HEK293 (cell line): Measurements from ENCODE around the gene MERTK.
A peak's percentile ranks its signal among the peaks of the same experiment; 100 is the strongest.

Source experiments
- AEBP2 ChIP-seq: fragments of 450-650 bp; formaldehyde crosslinking; IDR thresholded peaks from 2 replicates; pipeline ENCODE4 v1.5.1; 2016; ENCODE audit warnings: missing biosample characterization, missing genetic modification characterization, borderline replicate concordance
- BCL11A ChIP-seq: fragments of 450-650 bp; formaldehyde crosslinking; IDR thresholded peaks from 2 replicates; pipeline ENCODE4 v1.5.1; 2016; ENCODE audit warnings: low read depth, missing biosample characterization, missing genetic modification characterization
- EGR2 ChIP-seq: fragments of 450-650 bp; formaldehyde crosslinking; IDR thresholded peaks from 2 replicates; pipeline ENCODE4 v1.5.1; 2016; ENCODE audit warnings: low read depth, missing biosample characterization, missing genetic modification characterization
- HOXA7 ChIP-seq: sonication (generic); formaldehyde crosslinking; IDR thresholded peaks from 2 replicates; pipeline ENCODE4 v1.8.1; 2022; ENCODE audit warnings: missing genetic modification reagents, borderline replicate concordance
- HOXD13 ChIP-seq: sonication (generic); formaldehyde crosslinking; IDR thresholded peaks from 2 replicates; pipeline ENCODE4 v1.8.0; 2022; ENCODE audit warnings: missing genetic modification reagents, borderline replicate concordance
- KLF10 ChIP-seq: fragments of 450-650 bp; IDR thresholded peaks from 2 replicates; pipeline ENCODE4 v1.5.1; 2018; ENCODE audit warnings: missing biosample characterization, mild to moderate bottlenecking, missing genetic modification characterization
- OVOL3 ChIP-seq: fragments of 450-650 bp; formaldehyde crosslinking; IDR thresholded peaks from 2 replicates; pipeline ENCODE4 v1.5.1; 2016; ENCODE audit warnings: missing biosample characterization, missing genetic modification characterization
- PRDM2 ChIP-seq: fragments of 450-650 bp; formaldehyde crosslinking; IDR thresholded peaks from 2 replicates; pipeline ENCODE4 v1.5.1; 2016; ENCODE audit warnings: missing biosample characterization, missing genetic modification characterization, borderline replicate concordance
- SCRT2 ChIP-seq: fragments of 450-650 bp; formaldehyde crosslinking; IDR thresholded peaks from 2 replicates; pipeline ENCODE4 v1.5.1; 2016; ENCODE audit warnings: missing biosample characterization, missing genetic modification characterization
- TRIM28 ChIP-seq: IDR thresholded peaks from 2 replicates; pipeline ENCODE4 v1.6.1; 2011; ENCODE audit warnings: low read length, control low read depth, borderline replicate concordance
- ZNF10 ChIP-seq: fragments of 450-650 bp; formaldehyde crosslinking; IDR thresholded peaks from 2 replicates; pipeline ENCODE4 v1.5.1; 2017; ENCODE audit warnings: missing biosample characterization, missing genetic modification characterization
- ZNF2 ChIP-seq: fragments of 450-650 bp; formaldehyde crosslinking; IDR thresholded peaks from 2 replicates; pipeline ENCODE4 v1.5.1; 2016; ENCODE audit warnings: missing biosample characterization, missing genetic modification characterization
- ZNF24 ChIP-seq: fragments of 450-650 bp; formaldehyde crosslinking; IDR thresholded peaks from 2 replicates; pipeline ENCODE4 v1.5.1; 2016; ENCODE audit warnings: missing biosample characterization, missing genetic modification characterization
- ZNF530 ChIP-seq: fragments of 450-650 bp; formaldehyde crosslinking; IDR thresholded peaks from 2 replicates; pipeline ENCODE4 v1.5.1; 2016; ENCODE audit warnings: low read depth, missing biosample characterization, missing genetic modification characterization
- ZNF544 ChIP-seq: fragments of 450-650 bp; formaldehyde crosslinking; IDR thresholded peaks from 2 replicates; pipeline ENCODE4 v1.5.0; 2017; ENCODE audit warnings: missing biosample characterization, missing genetic modification characterization
- ZNF560 ChIP-seq: fragments of 450-650 bp; formaldehyde crosslinking; IDR thresholded peaks from 2 replicates; pipeline ENCODE4 v1.5.1; 2017; ENCODE audit warnings: missing biosample characterization, missing genetic modification characterization, borderline replicate concordance
- ZNF670 ChIP-seq: fragments of 450-650 bp; formaldehyde crosslinking; IDR thresholded peaks from 2 replicates; pipeline ENCODE4 v1.5.1; 2016; ENCODE audit warnings: missing biosample characterization, missing genetic modification characterization, low read depth
- ZNF704 ChIP-seq: fragments of 450-650 bp; formaldehyde crosslinking; IDR thresholded peaks from 2 replicates; pipeline ENCODE4 v1.5.1; 2016; ENCODE audit warnings: missing biosample characterization, missing genetic modification characterization
- ZNF791 ChIP-seq: fragments of 450-650 bp; formaldehyde crosslinking; IDR thresholded peaks from 2 replicates; pipeline ENCODE4 v1.5.1; 2016; ENCODE audit warnings: missing biosample characterization, missing genetic modification characterization
- ZNF830 ChIP-seq: fragments of 450-650 bp; IDR thresholded peaks from 2 replicates; pipeline ENCODE4 v1.5.0; 2018; ENCODE audit warnings: missing biosample characterization, missing genetic modification characterization, low read depth, mild to moderate bottlenecking, moderate library complexity
- TF ChIP-seq, protein P1 (sequence below): fragments of 450-650 bp; formaldehyde crosslinking; IDR thresholded peaks from 2 replicates; pipeline ENCODE4 v1.5.1; 2016; ENCODE audit warnings: missing biosample characterization, missing genetic modification characterization, low read depth
- TF ChIP-seq, protein P2 (sequence below): fragments of 450-650 bp; formaldehyde crosslinking; conservative IDR thresholded peaks from 2 replicates; pipeline ENCODE4 v1.5.1; 2016; ENCODE audit warnings: low read depth, missing biosample characterization, missing genetic modification characterization
- TF ChIP-seq, protein P3 (sequence below): fragments of 450-650 bp; formaldehyde crosslinking; IDR thresholded peaks from 2 replicates; pipeline ENCODE4 v1.5.1; 2016; ENCODE audit warnings: missing biosample characterization, missing genetic modification characterization

The MERTK gene

GRCh38 chr2:111897924-111898702 is at the start of gene MERTK (continued):
- TF ChIP-seq SCRT2 (tag by site-specific recombination) = no peak
- TF ChIP-seq, protein P1, sequence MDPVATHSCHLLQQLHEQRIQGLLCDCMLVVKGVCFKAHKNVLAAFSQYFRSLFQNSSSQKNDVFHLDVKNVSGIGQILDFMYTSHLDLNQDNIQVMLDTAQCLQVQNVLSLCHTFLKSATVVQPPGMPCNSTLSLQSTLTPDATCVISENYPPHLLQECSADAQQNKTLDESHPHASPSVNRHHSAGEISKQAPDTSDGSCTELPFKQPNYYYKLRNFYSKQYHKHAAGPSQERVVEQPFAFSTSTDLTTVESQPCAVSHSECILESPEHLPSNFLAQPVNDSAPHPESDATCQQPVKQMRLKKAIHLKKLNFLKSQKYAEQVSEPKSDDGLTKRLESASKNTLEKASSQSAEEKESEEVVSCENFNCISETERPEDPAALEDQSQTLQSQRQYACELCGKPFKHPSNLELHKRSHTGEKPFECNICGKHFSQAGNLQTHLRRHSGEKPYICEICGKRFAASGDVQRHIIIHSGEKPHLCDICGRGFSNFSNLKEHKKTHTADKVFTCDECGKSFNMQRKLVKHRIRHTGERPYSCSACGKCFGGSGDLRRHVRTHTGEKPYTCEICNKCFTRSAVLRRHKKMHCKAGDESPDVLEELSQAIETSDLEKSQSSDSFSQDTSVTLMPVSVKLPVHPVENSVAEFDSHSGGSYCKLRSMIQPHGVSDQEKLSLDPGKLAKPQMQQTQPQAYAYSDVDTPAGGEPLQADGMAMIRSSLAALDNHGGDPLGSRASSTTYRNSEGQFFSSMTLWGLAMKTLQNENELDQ (tag by site-specific recombination) = no peak
- no peak for TF ChIP-seq ZNF544 (tag by site-specific recombination)
- no peak for TF ChIP-seq ZNF830
- TF ChIP-seq, protein P2, sequence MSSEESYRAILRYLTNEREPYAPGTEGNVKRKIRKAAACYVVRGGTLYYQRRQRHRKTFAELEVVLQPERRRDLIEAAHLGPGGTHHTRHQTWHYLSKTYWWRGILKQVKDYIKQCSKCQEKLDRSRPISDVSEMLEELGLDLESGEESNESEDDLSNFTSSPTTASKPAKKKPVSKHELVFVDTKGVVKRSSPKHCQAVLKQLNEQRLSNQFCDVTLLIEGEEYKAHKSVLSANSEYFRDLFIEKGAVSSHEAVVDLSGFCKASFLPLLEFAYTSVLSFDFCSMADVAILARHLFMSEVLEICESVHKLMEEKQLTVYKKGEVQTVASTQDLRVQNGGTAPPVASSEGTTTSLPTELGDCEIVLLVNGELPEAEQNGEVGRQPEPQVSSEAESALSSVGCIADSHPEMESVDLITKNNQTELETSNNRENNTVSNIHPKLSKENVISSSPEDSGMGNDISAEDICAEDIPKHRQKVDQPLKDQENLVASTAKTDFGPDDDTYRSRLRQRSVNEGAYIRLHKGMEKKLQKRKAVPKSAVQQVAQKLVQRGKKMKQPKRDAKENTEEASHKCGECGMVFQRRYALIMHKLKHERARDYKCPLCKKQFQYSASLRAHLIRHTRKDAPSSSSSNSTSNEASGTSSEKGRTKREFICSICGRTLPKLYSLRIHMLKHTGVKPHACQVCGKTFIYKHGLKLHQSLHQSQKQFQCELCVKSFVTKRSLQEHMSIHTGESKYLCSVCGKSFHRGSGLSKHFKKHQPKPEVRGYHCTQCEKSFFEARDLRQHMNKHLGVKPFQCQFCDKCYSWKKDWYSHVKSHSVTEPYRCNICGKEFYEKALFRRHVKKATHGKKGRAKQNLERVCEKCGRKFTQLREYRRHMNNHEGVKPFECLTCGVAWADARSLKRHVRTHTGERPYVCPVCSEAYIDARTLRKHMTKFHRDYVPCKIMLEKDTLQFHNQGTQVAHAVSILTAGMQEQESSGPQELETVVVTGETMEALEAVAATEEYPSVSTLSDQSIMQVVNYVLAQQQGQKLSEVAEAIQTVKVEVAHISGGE (tag by site-specific recombination) = peak; percentile 86
- no peak for TF ChIP-seq ZNF10 (tag by site-specific recombination)
- TF ChIP-seq ZNF560 (tag by site-specific recombination) = no peak
- no peak for TF ChIP-seq ZNF791 (tag by site-specific recombination)
- TF ChIP-seq ZNF2 = no peak
- peak; percentile 55; the same call in 1 of the 2 replicates for TF ChIP-seq KLF10 (tag by site-specific recombination)
- TF ChIP-seq, protein P3, sequence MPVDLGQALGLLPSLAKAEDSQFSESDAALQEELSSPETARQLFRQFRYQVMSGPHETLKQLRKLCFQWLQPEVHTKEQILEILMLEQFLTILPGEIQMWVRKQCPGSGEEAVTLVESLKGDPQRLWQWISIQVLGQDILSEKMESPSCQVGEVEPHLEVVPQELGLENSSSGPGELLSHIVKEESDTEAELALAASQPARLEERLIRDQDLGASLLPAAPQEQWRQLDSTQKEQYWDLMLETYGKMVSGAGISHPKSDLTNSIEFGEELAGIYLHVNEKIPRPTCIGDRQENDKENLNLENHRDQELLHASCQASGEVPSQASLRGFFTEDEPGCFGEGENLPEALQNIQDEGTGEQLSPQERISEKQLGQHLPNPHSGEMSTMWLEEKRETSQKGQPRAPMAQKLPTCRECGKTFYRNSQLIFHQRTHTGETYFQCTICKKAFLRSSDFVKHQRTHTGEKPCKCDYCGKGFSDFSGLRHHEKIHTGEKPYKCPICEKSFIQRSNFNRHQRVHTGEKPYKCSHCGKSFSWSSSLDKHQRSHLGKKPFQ (tag by site-specific recombination) = no peak
- no peak for TF ChIP-seq ZNF670 (tag by site-specific recombination)
- no peak for TF ChIP-seq PRDM2 (tag by site-specific recombination)
- TF ChIP-seq BCL11A (tag by site-specific recombination) = no peak
- TF ChIP-seq EGR2 (tag by site-specific recombination) = peak; percentile 79
- no peak for TF ChIP-seq TRIM28
- no peak for TF ChIP-seq ZNF530 (tag by site-specific recombination)
- TF ChIP-seq ZNF24 = 0 out of 2 replicates have a peak, but pooled peaks have one; percentile 23
- TF ChIP-seq AEBP2 = no peak
- TF ChIP-seq HOXA7 (CRISPR knock-in tag) = no peak
- TF ChIP-seq ZNF704 (tag by site-specific recombination) = no peak
- TF ChIP-seq HOXD13 (CRISPR knock-in tag) = no peak
- 0 out of 2 replicates have a peak, but pooled peaks have one; percentile 35 for TF ChIP-seq OVOL3 (tag by site-specific recombination)
